Measurements from ENCODE around the gene RNF31.

GRCh38 chr14:24194186-24194872 lies 47.0 kb downstream of the RNF31 start:
- TF ChIP-seq CTCF (IDR thresholded peaks at IDR 0.05) (no peak), POLR2AphosphoS5 (IDR thresholded peaks at IDR 0.05) (no peak), POLR2A (IDR thresholded peaks at IDR 0.05; ENCODE audit: low read depth) (no peak)

Measured in esophagus muscularis mucosa (tissue), 3 donors.